Measurements from ENCODE around the gene ALDOC. TPM values are rescaled to one million over a fixed set of nuclear protein-coding genes. Genes with fewer than 3 reads are reported as not detected.

ALDOC gene
- total and polyA plus RNA-seq, 2 of the 13 experiments (the other 11 are each of a cell fraction or from before 2014, with no cell fraction given) = 15.4 to 60.9 TPM

DNA sequence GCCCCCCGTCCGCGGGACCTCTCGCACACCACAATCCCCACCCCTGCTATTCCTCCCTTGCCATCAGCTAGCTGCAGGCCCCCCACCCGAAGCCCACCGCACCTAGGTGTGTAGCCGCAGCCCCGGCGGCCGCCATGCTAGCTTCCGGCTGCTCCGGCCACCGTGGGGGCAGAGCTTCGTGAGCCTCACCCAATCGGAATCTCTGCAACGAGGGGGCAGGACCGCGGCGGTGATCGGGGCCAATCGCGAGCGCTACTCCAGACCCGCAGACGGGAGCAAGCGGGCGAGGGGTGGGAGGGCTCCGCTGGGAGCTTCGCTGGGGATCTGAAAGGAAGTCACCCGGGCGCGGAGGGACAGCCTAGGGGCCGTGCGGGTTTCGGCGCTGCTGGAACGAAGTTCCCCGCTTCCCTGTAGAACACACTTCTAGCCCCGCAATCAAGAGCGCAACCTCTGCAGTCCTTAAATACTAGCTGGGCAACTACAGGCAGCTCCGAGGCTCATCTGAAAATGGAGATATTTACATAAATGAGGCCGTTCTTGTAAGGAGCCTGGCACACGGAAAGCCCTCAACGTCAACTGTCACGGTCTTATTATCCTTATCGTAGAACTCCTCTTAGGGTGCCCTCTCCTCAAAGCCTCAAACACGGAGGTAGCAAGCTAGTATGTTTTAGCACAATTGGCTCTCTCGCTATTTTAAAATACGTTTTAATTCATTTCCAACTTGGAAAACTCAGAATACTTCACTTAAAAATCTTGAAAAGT, 5.2 kb downstream of the ALDOC start, which contains the start of gene PIGS (continued):
- no peak for TF ChIP-seq ZNF850 (CRISPR knock-in tag; conservative IDR thresholded peaks at IDR 0.05)
- 0 out of 2 replicates have a peak, but pooled peaks have one; percentile 8 for TF ChIP-seq ZNF547 (CRISPR knock-in tag; IDR thresholded peaks at IDR 0.05)
- TF ChIP-seq TAF1 (CRISPR knock-in tag; IDR thresholded peaks at IDR 0.05) = peak; percentile 80; the same call in 1 of the 2 replicates
- no peak for TF ChIP-seq HMG20B (CRISPR knock-in tag; conservative IDR thresholded peaks at IDR 0.05)
- TF ChIP-seq, protein P1, sequence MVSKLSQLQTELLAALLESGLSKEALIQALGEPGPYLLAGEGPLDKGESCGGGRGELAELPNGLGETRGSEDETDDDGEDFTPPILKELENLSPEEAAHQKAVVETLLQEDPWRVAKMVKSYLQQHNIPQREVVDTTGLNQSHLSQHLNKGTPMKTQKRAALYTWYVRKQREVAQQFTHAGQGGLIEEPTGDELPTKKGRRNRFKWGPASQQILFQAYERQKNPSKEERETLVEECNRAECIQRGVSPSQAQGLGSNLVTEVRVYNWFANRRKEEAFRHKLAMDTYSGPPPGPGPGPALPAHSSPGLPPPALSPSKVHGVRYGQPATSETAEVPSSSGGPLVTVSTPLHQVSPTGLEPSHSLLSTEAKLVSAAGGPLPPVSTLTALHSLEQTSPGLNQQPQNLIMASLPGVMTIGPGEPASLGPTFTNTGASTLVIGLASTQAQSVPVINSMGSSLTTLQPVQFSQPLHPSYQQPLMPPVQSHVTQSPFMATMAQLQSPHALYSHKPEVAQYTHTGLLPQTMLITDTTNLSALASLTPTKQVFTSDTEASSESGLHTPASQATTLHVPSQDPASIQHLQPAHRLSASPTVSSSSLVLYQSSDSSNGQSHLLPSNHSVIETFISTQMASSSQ (IDR thresholded peaks at IDR 0.05; ENCODE audit: low read depth) = no peak
- TF ChIP-seq, protein P1 (CRISPR knock-in tag; IDR thresholded peaks at IDR 0.05; ENCODE audit: borderline replicate concordance) = no peak; the same call in 1 of the 2 replicates
- TF ChIP-seq, protein P2, sequence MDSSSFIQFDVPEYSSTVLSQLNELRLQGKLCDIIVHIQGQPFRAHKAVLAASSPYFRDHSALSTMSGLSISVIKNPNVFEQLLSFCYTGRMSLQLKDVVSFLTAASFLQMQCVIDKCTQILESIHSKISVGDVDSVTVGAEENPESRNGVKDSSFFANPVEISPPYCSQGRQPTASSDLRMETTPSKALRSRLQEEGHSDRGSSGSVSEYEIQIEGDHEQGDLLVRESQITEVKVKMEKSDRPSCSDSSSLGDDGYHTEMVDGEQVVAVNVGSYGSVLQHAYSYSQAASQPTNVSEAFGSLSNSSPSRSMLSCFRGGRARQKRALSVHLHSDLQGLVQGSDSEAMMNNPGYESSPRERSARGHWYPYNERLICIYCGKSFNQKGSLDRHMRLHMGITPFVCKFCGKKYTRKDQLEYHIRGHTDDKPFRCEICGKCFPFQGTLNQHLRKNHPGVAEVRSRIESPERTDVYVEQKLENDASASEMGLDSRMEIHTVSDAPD (CRISPR knock-in tag; IDR thresholded peaks at IDR 0.05) = no peak
- TF ChIP-seq ZBTB20 (CRISPR knock-in tag; IDR thresholded peaks at IDR 0.05; ENCODE audit: borderline replicate concordance, low read depth) = no peak
- TF ChIP-seq, protein P3, sequence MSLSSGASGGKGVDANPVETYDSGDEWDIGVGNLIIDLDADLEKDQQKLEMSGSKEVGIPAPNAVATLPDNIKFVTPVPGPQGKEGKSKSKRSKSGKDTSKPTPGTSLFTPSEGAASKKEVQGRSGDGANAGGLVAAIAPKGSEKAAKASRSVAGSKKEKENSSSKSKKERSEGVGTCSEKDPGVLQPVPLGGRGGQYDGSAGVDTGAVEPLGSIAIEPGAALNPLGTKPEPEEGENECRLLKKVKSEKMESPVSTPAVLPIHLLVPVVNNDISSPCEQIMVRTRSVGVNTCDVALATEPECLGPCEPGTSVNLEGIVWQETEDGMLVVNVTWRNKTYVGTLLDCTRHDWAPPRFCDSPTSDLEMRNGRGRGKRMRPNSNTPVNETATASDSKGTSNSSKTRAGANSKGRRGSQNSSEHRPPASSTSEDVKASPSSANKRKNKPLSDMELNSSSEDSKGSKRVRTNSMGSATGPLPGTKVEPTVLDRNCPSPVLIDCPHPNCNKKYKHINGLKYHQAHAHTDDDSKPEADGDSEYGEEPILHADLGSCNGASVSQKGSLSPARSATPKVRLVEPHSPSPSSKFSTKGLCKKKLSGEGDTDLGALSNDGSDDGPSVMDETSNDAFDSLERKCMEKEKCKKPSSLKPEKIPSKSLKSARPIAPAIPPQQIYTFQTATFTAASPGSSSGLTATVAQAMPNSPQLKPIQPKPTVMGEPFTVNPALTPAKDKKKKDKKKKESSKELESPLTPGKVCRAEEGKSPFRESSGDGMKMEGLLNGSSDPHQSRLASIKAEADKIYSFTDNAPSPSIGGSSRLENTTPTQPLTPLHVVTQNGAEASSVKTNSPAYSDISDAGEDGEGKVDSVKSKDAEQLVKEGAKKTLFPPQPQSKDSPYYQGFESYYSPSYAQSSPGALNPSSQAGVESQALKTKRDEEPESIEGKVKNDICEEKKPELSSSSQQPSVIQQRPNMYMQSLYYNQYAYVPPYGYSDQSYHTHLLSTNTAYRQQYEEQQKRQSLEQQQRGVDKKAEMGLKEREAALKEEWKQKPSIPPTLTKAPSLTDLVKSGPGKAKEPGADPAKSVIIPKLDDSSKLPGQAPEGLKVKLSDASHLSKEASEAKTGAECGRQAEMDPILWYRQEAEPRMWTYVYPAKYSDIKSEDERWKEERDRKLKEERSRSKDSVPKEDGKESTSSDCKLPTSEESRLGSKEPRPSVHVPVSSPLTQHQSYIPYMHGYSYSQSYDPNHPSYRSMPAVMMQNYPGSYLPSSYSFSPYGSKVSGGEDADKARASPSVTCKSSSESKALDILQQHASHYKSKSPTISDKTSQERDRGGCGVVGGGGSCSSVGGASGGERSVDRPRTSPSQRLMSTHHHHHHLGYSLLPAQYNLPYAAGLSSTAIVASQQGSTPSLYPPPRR (CRISPR knock-in tag; IDR thresholded peaks at IDR 0.05; ENCODE audit: borderline replicate concordance) = no peak
- peak; percentile 87; the same call in 1 of the 2 replicates for TF ChIP-seq ZNF501 (CRISPR knock-in tag; IDR thresholded peaks at IDR 0.05)
- peak; percentile 89 for TF ChIP-seq GABPB1 (CRISPR knock-in tag; IDR thresholded peaks at IDR 0.05)
- TF ChIP-seq, protein P4, sequence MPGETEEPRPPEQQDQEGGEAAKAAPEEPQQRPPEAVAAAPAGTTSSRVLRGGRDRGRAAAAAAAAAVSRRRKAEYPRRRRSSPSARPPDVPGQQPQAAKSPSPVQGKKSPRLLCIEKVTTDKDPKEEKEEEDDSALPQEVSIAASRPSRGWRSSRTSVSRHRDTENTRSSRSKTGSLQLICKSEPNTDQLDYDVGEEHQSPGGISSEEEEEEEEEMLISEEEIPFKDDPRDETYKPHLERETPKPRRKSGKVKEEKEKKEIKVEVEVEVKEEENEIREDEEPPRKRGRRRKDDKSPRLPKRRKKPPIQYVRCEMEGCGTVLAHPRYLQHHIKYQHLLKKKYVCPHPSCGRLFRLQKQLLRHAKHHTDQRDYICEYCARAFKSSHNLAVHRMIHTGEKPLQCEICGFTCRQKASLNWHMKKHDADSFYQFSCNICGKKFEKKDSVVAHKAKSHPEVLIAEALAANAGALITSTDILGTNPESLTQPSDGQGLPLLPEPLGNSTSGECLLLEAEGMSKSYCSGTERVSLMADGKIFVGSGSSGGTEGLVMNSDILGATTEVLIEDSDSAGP (CRISPR knock-in tag; IDR thresholded peaks at IDR 0.05; ENCODE audit: borderline replicate concordance) = peak; percentile 79; the same call in 1 of the 2 replicates
- no peak for TF ChIP-seq ZSCAN31 (CRISPR knock-in tag; IDR thresholded peaks at IDR 0.05; ENCODE audit: low read depth)
- no peak for TF ChIP-seq ZNF230 (CRISPR knock-in tag; IDR thresholded peaks at IDR 0.05)
- TF ChIP-seq PPARG (CRISPR knock-in tag; conservative IDR thresholded peaks at IDR 0.05) = no peak
